Measurements from ENCODE around the gene PATJ.
"Not testable (repeated sequence)": the region's sequence is repeated elsewhere in the genome, so short reads cannot be mapped to it uniquely, and the experiment has no call there.

Gene PATJ

DNA sequence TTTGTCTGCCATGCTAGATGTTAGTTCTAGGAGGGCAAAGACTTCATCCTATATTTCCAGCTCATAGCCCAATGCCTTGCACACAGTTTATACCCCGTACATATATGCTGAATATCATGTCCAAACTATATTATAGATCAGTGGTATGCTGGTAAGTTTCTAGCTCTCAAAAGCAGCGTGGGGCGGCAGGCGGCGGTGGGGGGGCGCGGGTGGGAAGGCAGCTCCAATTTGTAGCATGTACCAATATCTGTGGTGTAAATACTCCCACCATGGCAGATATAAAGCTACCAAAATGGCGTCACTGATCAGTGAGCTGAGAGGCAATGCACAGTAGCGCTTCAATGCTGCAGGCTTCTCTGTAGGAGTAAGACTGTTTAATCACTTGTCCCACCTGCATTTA lies 77.1 kb downstream of the PATJ start:
- DNase-seq, result no peak

DNA sequence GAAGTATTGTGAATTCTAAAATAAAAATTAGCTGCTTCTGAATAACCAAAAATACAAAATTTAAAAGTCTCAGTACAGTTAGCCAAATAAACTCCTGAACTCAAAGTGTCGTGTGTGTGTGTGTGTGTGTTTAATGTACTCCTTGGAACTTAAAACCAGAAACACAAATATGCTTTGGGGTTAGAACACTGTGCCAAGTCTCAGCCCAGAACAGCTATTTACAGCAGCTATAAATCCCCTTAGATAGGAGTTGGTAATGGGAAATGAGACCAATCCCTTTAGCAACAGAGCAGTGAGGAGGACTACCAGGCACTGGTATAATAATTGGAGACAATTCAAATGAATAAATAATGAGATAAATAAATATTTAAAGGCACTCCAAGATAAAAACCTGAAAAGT lies 83.1 kb downstream of the PATJ start:
- DNase-seq, result no peak

DNA sequence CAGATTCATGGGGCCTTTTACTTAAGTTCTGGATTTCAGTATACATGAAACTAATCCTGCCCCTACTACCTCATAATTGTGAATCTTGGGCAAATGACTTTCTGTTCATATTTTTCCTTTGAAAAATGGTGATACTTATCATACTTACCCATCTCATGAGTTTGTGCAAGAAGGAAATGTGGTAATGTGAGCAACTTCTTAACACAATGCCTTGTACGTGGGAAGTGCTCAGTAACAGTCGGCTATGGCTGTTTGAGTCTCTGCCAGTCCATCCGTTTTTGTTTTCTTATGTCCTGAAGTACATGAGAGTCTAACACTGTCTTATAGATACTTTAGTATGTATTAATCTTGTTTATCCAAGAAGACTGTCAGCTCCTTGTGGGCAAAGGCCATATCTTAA lies 86.5 kb downstream of the PATJ start:
- DNase-seq, result peak; percentile 64

DNA sequence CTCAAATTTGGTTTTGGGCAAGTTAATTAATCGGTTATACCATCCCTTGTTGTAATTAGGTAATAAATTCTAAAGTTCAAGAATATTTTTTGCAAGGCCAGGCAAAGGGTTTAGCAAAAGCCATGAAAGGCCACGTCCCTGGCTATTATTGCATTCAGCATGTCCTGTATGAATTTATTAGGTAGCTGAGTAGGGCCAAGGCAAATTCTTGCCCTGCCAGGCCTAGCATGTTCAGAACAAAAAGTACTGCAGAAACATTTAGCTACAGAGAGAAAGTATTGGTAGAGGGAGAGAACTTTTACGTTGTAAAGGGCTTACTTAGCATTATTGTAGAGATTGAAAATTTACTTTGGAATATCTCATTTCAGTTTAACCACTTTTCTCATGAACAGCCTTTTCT lies 94.4 kb downstream of the PATJ start:
- DNase-seq, result no peak

DNA sequence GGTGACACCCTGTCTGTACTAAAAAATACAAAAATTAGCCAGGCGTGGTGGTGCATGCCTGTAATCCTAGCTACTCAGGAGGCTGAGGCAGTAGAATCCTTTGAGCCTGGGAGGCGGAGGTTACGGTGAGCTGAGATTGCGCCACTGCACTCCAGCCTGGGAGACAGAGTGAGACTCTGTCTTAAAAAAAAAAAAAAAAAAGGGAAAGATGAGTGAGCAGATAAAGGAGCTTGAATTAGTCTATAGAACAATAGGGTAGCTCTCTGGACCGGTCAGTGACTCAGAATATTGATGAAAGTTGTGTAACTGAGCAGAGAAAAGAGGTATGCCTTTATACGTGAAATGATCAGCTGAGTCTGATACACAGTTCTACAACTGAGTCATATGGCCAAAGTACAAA lies 95.3 kb downstream of the PATJ start:
- DNase-seq, result not testable (repeated sequence)

DNA sequence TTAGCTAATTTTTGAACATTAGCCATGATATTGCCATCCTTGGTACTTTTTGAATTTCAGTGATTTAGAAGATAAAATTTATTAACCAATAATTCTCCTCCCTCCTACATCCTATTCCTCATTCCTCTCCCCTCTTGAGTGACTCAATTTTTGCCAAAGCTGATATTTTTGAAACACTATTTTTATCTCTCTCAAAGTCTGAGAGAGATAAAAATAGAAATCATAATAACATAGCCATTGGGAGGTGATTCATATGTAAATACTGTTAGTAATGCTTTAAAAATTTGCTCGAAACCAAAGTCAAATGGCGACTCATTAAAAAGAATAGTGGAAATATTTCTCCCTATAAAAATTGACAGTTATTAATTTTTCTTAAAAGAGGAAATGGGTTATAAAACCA lies 97.4 kb downstream of the PATJ start:
- no peak for DNase-seq

DNA sequence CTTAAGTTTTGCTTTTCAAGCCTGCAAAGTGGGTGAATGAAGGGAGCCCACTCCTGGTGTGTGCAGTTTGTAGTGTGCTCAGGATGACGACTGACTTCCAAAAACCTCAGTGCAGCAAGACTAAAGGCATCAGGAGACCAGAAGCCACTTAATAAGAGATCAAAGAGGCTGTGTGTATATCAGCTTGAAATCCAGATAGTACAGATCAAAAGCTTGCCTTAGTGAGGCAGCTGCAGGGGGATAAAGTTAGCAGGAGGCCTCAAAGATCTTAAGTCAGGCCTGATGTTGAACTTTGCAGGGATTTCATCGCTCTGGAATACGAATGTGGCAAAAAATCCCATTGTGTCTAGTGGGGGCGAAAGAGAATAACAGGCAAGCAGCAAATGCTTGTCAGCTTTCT lies 99.8 kb downstream of the PATJ start:
- DNase-seq, result no peak

DNA sequence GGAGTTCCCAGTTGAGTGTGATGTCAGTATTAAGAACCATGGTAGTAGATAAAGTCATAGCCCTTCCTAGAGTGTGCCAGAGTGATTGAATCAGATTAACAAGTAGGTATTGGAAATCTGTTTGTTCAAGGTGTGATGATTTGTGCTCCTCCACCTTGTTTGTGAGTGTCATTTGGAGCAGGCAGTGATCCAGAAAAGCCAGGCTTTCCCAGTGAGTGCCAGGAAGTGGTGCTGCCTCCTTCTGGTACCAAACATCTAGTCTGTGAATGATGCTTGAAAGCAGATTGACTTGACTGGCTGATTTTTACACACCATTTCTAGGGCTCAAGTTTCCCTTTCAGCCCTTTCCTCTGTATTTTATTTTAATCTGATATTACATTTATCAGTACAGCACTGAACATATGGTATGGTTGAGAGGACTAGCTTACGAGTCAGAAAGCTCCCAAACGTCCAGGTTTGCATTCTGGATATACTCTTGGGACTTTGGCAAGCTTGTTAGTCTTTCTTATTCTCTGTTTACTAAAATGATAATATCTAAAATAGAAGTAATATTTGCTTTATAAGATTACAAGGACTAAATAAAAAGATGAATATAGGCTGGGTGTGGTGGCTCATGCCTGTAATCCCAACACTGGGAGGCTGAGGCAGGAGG lies 100.7 kb downstream of the PATJ start:
- no peak for DNase-seq

DNA sequence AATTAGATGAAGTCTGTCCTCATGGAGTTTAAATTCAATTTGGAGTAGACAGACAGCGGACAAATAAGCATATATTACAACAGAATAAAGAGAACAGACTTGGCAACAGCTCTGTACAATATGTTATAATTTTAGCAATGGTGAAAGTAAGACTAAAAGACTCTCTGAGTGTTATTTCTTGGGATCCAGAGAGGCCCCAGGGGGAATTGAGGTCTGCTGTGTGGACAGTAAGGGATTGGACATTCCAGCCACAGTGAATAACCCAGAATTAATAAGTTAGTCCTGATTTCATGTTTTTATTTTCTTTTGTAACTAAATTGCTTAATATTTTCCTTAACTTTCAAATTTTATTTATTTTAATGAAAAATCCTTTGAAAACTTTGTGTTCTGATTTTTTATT lies 101.7 kb downstream of the PATJ start:
- DNase-seq, result no peak

DNA sequence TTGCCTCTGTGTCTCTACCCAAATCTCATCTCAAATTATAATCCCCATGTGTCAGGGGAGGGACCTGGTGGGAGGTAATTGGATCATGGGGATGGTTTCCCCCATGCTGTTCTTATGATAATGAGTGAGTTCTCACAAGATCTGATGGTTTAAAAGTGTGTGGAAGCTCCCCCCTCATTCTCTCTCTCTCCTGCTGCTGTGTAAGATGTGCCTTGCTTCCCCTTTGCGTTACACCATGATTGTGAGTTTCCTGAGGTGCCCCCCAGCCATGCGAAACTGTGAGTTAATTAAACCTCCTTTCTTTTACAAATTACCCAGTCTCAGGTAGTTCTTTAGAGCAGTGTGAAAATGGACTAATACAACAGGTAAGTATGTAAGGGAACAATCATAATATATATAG lies 102.4 kb downstream of the PATJ start:
- not testable (repeated sequence) for DNase-seq

DNA sequence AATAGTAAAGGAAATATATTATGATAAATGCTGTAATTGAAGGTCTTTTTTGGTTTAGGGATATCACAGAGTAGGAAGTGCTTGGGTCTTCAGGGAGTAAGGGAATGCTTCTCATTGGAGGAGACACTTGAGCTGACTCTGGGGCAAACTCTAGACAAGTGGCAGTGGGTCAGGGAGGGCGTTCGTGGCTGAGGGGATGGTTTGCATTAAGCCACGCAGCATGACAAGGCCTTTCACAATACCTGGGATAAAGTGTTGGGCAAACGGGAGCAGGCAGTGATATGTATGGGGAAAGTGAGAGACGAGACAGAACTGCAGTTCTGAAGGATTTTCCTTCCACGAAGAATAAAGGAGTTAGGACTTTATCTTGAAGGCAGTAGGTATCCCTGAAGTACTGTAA lies 109.0 kb downstream of the PATJ start:
- no peak for DNase-seq

DNA sequence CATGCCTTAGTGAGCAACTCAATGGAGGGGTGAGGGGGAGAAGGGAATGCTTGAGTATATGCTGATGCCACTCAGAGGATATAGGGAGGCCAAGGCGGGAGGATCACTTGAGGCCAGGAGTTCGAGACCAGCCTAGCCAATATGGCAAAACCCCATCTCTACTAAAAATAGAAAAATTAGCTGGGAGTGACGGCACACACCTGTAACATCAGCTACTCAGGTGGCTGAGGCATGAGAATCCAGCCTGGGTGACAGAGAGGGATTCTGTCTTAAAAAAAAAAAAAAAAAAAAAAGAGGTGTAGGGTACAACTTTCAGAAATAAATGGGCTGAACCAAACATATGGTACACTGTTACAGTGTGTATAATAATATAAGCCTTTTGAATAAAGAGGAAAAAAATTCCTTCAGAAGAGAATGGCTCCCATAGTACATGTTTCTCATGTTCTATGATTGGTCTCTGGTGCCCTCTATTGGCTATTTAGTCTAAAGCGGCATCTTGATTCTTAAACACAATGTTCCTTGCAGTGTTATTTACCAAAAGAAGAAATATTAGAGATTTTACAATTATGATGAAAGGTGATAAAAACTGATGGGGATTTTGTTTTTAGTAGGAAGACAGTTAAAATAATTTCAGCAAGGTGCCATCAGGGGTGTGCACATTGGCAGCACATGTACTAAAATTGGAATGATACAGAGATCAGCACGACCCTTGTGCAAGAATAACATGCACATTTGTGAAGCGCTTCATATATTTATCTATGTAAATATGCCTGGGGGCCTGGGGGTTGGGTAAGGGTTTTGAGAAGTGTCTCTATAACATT lies 109.8 kb downstream of the PATJ start:
- DNase-seq, result peak; percentile 92

DNA sequence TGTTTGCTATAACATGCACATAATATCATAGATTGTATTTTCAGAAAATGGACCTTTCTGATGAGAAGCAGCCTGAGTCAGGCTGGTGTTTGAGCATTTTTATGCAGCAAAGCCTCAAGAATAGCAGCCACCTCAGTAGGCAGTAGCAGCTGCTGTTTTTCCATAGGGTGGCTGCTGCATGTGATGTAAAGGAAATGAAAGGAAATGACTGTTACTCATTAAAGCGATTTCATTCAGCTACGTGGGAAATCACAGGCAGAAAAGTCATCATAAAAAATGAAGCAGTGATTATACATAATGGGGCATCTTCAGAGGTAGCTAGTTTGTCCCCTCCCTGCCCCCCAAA lies 110.4 kb downstream of the PATJ start:
- DNase-seq, result no peak

DNA sequence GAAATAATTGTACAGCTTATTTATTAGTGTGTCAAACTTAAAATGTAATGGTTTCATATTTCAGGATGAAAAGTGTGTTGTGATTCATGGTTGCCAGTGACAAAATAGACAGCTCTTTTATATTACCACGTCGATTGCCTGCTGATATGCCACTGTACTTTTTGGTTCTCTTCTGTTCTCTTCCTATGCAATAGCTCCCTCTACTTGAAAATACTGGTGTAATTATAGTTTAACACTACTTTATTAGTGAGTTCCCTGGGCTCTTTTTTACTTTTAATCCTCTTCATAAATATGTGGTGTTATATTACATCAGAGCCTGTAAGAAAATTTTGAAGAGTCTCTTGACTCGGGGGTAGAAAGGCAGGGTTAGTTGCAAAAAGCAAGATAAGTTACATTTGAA lies 111.3 kb downstream of the PATJ start:
- DNase-seq, result peak; percentile 62

DNA sequence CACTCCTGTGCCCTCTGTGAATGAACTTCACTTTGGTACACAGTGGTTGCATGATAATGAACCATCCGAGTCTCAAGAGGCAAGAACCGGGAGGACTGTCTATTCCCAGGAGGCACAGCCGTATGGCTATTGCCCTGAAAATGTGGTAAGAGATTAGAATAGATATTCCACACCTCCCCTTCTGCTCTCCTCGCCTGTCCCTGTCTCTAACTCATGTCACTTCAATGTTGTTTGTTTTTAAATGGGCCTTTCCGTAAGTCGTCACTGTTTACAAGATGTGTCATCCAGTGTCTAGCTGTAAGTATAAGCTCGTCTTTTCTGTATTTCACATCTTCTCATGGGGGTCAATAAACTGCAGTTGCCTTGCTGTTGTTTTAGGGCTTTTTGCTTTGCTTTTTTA lies 122.2 kb downstream of the PATJ start:
- DNase-seq, result no peak

DNA sequence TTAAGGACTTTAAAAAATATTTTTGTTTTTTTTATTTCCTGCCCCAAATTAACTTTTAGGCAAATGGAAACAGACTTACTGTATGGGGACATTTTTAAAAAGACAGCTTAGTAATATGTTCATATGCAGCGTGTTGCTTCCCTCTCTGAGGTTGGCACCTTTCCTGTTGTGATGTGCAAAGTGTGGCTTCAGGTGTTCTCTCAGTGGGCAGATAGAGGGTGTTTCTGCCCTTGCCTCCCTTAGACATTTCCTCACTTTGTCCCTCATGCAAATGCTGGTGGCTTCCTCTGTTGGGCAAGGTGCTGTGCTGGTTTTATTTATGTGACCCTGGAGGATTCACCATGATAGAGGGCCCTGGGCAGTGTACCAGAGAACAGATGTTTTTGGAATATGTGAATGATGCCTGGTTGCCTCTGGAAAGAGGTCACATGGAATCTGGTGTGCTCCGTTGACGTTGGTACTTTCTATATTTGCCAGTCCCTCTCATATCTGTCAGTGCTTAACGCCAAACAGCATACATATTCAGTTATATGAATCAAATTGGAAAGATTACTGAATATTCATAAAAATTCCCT lies 123.5 kb downstream of the PATJ start:
- no peak for DNase-seq

DNA sequence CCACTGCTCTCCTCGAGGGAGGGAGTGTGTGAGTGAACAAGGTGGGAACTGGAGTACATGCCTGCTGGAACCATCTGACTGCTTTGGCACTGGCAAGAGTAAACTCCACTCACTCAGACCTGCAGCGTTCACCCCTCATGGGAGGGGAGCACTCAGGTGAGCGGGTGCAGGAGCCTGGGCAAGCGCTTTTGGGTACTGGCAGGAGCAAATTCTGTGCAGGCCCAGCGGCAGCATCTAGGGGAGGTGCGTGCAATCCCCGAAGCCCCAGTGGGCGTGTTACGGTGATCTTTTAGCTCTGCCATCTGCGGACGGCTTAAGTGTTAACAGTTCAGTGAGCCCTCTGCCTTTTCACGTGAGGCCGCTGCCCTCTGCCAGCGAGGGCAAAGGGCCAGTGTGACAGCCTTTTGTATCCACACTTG lies 127.4 kb downstream of the PATJ start:
- no peak for DNase-seq

DNA sequence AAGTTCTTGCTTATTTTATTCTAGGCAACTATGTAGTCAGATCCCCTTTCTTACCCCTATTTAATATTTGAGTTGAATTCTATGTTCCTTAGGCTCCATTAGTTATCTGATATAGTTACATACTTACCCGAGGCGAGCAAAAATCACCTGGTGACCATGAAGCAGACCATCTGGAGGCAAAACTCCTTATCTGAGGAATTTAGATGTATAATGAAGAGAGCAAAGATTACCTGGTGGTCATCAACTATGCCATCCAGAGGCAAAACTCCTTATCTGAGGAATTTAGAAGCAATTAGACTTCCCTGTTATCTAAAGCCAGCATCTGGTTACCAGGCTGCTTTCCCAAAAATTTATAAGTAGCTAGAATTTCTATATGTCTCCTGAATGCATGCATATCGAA lies 129.9 kb downstream of the PATJ start:
- DNase-seq, result no peak

DNA sequence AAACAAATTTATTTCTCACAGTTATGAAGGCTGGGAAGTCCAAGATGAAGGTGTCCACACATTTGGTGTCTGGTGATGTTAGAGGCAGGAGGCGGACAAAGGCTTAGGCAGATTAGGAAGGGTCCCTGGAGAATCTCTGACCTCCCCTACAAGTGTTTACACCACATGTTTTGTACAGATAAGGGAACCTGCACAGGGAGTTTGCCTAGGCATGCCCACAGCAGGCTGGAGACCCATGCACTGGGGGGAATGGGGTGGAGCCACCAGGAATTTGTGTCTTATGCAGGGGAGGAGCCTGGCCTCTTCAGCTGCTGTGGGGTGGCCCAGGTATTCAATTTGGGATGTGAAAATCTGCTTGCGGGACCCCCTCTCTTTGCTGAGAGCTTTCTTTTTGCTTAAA lies 131.3 kb downstream of the PATJ start:
- peak; percentile 59 for DNase-seq

DNA sequence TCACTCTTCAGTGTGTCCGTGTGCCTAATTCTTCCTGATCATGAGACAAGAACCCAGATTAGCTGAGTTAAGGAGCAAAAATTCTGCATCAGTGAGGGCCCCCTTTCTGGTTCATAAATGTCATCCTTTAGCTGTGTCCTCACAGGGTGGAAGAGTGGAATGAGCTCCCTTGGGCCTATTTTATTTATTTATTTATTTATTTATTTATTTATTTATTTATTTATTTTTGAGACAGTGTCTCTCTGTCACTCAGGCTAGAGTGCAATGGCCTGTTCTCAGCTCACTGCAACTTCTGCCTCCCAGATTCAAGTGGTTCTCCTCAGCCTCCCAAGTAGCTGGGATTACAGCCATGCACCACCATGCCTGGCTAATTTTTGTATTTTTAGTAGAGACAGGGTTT lies 131.7 kb downstream of the PATJ start:
- no peak for DNase-seq

DNA sequence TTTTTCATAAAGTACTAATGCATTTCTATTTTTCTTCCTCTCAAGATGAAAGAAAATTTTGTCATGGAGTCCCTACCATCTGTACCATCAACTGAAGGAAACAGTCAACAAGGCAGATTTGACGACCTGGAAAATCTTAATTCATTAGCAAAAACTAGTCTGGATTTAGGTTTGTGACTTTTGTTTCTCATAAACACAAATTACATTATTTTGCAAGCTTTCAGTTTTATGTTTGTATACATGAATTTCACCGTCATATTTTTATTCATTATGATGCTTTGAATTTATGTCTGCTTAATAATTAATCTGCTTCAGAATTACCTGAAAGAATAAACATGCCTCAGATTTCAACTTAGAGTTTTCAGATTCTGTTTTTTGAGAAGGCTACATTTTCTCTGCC lies 132.9 kb downstream of the PATJ start:
- no peak for DNase-seq

DNA sequence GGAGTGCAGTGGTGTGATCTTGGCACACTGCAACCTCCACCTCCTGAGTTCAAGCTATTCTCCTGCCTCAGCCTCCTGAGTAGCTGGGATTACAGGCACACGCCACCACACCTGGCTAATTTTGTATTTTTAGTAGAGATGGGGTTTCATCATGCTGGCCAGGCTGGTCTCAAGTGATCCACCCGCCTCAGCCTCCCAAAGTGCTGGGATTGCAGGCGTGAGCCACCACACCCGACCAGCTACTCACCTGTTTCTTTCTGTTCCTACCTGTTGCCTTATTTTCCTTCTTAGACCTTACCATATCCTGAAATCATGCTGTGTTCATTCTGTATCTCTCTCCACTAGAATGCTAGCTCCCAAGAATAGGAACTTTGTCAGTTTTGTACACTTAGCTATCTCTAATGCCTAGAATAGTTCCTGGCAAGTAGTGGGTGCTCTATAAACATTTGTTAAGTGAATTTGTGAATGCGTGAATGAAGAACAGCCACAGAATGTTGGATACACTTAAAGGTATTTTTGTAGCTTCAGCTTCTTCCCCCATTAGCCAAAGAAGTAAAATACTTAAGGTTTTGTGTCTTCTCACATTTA lies 137.7 kb downstream of the PATJ start:
- DNase-seq, result not testable (repeated sequence)

DNA sequence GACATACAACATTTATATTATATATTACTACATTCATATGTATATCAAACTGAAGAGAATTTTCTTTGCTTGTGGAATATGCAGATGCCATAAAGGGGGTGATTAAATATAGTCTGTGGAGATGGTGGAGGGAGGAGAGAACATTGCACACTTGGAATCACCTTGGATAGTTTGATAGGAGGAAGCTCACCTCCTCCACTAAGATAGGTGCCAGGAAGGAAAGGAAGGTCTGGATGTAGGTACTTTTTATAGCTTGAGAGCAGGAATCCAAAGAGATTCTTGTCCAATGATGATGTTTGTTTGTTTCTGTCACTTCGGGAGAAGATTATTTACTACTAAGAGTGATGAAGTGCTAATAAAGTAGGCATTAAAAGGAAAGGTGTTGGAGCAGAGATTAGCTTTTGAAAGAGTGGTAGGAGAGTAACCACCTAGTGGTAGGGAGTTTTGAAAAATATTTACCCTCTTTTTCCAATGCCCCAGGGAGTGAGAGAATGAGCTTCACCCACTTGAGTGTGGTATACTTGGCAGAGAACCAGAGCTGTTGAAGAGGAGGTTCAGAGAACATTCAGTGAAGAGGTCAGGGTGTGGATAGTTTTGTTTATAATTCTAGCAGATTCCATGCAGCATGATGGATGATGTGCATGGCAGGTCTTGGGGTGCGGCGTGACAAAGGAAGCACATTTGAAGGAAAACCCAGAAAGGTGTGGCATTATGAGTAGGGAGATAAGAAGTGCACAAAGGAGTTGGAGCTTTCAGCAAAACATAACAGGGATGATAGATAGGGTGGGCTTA lies 145.0 kb downstream of the PATJ start:
- peak; percentile 5 for DNase-seq

Measured in hematopoietic multipotent progenitor cell treated with erythropoietin and hydrocortisone succinate and interleukin-3 and kit ligand, for 6 days (in vitro differentiated cells).